Nucleus accumbens (tissue), 56 donors: ENCODE measurements around the gene NCKAP5L.
"Not testable (repeated sequence)": the region's sequence is repeated elsewhere in the genome, so short reads cannot be mapped to it uniquely, and the experiment has no call there.

Experiments used
- DNase-seq, 56 donors: peaks; one replicate each; lab custom pipeline; 2025; lab: John Stamatoyannopoulos, UW

NCKAP5L gene

DNA sequence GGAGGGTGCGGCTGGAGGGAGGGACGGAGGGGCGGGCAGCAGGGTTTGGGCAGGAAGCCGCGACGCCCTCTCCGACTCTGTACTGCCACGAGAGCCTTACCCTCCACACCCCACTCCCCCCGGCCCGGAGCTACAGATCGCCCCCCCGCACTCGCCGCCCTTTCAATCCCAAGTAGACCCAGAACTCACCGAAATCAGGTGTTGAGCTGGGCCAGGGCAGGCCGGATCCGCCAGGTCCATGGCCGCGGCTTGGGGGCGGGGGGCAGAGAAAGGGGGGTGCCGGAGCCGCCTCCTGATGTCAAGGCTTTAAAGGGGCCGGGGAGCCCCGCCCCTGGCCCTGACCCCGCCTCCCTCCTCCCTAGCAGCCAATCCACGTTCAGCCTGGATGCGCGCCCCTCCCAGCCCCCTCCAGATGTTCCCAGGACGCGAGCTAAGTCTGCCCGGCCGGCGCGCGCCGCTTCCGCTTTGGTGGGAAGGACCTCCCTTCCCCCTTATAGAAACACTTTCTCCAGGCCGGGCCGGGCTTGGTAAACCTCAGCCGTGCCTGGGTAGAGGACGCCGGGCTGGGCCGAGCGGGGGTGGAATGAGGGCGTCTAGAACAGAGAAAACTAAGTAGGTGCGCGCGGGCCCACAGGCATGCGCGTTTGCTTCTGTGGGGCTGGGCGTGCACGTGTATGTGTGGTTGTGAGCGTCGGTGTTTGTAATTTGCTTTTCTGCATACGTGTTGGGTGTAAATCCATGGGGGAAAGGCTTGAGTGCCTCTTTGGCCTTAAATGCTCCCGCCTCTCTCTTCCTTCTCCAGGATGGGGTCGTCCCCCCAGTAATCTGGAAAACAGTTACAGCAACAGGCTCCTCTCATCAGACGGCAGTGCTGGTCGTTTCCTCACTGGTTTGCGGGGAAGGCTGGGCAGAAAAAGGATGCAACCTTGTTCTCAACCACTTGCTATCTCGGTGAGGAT lies at the start of gene NCKAP5L:
Gene NCKAP5L (minus strand): TSS at position 281 of the 959 bp plus-strand sequence. CDS start 24,369 bp downstream, outside the sequence.
- peak; percentile 59 to 97 (median 91) for DNase-seq

DNA sequence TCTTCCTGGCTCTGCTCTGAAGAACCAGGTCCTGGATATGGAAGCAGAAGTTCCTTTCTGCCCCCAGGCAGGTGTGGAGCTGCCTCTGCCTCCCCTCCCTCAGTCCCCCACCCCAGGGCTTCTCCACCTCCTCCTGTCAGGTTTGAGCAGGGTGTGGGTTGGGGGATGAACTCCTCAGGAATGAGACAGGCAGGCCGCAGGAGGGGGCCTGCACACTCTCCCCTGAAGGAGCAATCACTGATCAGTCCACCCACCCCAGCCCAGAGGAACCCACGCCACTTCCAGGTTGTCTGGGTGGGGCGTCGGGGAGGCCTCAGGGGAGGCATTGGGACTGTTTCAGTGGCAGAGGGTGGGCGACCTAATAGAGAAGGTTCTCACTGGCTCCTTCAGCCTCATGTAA lies 48.9 kb upstream of the NCKAP5L start:
- DNase-seq, result peak in 9 of 56 donors; percentile 10 to 51 (median 27)

DNA sequence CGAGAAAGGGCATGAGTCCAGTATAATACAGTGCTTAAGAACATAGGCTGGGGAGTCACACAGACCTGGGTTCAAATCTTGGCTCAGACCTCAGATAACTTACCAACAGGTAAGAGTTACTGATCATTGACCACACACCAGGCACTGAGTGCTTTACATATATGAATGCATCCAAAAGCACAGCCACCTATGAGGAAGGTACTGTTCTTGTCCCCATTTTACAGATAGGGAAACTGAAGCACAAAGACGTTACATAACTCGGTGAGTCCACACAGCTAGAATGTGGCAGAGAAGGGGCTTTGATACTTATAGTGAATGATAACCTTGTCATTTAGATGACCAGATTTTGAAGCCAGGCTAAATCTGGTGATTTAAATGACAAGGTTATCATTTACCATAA lies 47.9 kb upstream of the NCKAP5L start:
- no peak for DNase-seq

DNA sequence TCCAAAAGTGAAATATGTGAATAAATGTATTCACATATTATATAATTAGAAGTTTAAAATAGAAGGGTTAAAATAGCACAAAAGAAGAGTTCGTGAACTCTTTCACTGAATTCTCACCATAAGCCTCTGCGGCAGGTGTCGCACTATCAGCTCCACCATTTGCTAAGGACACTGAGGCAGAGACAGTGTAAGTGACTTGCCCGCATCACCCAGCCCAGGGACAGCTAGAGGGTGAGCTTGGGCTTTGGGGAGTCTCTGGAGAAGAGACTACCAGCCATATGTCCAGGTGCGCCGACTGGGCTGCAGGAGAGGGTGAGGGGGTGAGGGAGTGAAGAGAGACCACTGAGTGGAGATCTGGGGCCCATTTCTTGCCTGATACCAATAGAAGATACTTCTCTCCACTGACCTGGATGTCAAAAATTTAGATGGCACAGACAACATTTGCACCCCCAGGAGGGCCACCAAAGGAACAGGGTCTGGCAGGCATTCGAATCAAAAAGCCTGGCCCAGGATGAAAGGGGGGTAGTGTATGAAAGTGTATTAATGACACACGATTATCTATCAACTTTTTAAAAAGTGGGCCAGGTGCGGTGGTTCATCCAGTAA lies 47.0 kb upstream of the NCKAP5L start:
- DNase-seq, result no peak

- DNase-seq, result peak in 29 of 56 donors; percentile 17 to 59 (median 39)
These were observed 46.1 kb upstream of the NCKAP5L start for GRCh38 chr12:49874142-49874897.

DNA sequence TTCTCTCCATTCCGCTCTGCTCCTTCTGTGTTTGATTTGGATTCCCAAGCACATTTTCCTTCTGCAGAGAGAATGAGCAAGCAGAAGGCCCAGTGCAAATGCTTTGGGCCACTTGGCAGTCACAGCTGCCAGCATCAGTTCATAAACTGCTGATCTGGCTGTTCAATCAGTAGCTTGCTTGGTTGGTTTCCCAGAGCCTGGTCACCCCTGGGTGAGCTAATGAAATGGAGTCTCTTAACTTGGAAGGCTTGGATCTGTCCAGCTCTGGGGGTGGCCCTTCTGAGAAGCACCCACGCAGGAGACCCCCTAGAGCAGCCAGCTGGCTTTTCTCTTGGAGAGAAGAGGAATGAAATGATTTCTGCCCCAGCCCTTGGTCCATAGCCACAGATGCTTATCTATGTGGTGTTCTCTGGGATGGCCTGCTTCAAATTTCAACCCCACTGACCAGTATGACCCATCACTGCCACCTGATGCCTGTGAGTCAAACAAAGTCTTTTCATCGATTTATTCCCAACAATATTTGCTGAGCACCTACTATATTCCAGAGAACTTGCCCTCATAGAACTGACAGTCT lies 45.2 kb upstream of the NCKAP5L start:
- DNase-seq, result peak in 11 of 56 donors; percentile 10 to 48 (median 30)

GRCh38 chr12:49872781-49873181 lies 44.6 kb upstream of the NCKAP5L start:
- peak in 12 of 56 donors; percentile 18 to 47 (median 30) for DNase-seq

DNA sequence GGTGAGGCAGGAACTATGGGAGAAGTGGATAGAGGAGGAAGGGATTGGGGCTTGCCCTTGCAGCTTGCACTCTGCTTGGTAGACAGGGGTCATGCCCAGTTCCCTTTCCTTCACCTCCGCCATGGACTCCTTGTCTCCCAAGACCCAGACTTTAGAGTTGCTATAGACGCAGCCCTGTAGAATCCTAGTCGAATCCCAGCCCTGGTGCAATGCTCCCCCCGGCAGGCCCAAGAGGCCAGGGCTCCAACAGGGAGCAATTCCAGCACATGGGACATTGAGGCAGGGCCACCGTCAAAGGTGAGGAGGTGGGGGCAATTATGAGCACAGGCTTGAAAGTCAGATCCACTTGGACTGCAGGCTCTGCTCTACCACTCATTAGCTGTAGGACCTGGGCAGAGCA lies 44.2 kb upstream of the NCKAP5L start:
- DNase-seq, result no peak

GRCh38 chr12:49871811-49872251 lies 43.6 kb upstream of the NCKAP5L start:
- not testable (repeated sequence) for DNase-seq

DNA sequence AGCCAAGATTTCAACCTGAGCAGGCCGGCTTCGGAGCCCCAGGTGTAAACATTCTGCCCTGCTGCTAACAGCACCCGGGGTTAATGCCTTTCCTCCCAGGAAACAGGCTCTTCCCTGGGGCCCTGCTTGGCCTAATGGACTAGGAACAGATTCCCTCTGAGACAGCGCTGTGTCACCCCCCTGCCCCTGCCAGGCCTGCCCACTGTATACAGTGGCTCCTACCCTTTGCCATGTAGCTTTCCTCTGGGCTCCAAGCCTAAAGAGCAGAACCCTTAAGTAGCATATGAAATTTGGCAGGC lies 43.0 kb upstream of the NCKAP5L start:
- DNase-seq, result no peak

GRCh38 chr12:49870501-49871262 lies 42.5 kb upstream of the NCKAP5L start:
- DNase-seq, result no peak

DNA sequence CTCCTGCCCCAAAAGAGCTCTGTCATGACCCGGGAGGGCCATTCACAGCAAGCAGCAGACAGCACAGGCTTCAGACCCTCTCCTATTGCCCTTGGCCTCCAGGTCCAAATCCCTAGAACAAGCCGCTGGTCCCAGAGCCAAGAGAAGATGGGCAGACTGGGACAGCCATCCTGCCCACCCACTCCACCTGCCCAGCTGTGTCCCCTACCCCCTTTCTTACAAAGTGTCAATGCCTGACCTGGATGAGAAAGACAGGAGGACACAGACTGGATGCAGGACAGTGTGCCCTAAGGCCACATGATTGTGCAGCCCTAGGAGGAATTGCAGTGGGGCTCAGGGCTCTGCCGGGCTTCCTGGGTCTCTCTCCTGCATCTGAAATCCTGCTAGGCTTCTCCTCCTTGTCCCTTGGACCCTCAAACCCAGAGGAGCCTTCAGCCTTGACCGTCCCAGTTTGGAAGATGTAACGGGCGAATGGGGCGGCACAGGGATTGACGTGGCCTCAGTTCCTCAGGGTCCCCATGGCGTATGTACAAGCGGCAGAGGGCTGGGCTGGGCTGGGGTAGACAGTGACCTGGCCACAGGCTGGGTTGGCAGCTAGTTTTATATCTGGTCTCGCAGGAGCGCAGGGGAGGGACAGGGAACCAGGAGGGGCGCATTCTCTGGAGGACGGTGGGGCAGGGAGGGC lies 41.7 kb upstream of the NCKAP5L start:
- DNase-seq, result no peak

DNA sequence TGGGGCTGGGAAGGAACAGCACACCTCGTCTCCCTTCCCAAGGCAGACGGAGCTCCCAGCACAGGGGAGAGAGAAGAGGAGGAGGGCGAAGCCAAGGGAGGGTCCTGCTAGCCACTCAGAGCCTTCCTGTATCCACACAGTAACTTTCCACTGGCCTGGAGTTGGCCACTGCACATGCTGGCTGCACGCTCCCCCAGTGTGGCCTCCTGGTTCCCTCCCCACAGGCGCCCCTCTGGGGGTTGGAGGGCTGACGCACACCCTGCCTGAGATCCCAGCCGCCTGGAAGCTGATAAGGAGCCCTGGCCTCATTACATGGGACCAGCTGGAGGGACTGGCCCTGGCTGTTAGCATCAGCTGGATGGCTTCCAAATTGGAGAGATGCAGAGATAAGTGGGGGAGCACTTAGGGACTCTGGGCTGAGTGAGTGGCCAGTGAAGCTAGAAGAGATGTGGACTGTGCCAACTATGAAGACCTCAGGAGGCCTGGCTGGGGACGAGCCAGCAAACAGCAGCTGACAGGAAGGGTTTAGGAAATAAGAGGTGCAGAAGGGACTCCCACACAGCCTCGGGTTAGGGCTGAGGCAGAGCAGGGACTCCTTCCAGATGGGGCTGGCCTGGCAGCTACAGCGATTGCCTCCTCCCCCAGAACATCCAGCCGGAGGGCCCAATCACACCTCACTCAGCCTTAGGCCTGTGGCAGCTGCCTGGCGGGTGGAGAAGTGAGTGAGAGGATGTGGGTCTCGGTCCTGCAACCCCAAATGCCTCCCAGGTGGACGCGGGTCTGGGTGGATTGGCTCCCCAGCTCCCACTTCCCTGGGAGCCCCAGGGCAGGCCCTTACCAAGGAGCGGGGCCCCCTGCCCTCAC lies 41.0 kb upstream of the NCKAP5L start:
- DNase-seq, result peak in 38 of 56 donors; percentile 25 to 77 (median 44)

GRCh38 chr12:49868449-49868848 lies 40.2 kb upstream of the NCKAP5L start:
- DNase-seq, result no peak

DNA sequence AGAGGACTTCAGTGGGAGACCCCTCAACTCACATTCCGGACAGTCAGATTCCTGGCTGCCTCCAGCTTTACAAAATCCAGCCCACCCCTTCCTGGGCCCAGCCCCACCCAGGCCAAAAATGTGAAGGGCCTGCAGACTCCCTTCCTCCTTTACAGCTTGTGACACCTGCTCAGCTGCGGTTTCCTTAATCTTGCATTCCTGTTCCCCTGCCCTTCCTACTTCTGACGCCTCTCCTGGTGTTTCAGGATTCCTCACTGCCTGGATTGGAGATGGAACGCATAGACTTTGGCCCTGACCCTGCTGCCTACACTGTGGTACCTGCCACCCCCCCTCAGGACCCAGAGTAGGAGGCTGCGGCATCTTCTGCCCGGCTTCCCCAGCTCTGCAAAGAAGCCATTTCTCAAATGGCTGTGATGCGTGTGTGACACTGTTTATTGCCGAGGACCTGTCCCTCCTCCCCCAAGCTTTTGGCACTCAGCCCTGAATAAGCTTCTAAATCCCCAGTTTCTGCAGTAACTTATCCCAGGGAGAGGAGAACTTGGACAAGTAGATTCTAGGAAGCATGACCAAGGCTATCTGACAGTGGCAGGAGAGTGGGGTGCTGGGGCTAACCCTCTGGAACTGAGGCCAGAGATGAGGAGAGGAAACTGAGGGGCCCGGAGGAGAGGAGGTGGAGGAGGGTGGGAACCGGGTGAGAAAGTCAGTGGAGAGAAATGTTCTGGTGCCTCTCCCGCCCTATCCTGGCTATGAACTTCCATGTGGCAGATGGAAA lies 39.5 kb upstream of the NCKAP5L start:
- DNase-seq, result no peak

DNA sequence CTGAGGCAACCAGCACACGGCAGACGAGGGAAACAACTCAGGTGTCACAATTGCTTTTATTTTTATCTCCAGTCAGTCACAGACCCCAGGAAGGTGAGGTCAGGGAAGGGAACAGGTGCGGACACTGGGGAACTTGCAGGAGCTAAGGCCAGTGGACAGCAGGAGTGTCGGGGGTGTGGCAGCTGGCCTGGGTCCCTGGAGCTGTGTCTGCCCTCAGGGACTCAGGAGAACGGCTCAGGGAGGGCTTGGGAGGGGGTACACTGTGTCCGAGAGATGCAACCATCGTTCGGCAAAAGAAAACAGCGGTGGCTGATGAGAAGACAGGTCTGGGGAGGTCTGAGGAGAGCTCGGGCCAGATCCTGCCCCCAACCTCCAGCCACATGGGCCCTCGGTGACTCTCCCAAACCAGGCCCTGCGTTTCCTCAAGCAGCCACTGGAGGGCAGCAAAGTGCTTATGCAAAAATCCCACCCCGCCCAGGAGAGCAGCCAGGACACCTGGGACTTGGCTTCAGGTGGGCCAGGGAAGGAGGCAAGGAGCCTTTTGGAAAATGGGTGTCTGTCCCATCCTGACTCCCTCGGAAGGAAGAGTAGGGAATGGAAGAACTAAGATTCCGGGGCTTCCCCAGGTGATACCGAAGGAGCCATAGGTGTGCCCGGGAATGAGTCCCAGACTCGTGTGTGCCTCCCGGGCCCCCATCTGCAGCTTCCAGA lies 38.8 kb upstream of the NCKAP5L start:
- DNase-seq, result peak in 46 of 56 donors; percentile 19 to 81 (median 45)

DNA sequence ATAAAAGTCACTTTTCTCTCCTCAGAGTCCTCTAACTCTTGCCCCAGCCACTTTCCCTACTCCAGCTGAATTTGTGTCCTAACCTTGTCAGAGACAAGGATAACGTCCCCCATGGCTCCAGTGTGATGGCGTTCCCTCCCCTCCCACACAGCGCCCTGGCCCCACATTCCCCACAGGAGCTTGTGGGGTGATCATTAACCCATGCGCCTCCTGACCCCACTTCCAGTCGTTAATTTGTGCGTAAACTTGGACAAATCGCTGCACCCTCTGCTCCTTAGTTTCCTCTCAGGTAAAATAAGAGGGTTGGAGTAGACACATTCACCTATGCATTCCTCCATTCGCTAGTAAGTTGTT lies 37.5 kb upstream of the NCKAP5L start:
- no peak for DNase-seq
